ENCODE data around the gene FAM98C.
"Not testable (repeated sequence)": the region's sequence is repeated elsewhere in the genome, so short reads cannot be mapped to it uniquely, and the experiment has no call there.

FAM98C gene

DNA sequence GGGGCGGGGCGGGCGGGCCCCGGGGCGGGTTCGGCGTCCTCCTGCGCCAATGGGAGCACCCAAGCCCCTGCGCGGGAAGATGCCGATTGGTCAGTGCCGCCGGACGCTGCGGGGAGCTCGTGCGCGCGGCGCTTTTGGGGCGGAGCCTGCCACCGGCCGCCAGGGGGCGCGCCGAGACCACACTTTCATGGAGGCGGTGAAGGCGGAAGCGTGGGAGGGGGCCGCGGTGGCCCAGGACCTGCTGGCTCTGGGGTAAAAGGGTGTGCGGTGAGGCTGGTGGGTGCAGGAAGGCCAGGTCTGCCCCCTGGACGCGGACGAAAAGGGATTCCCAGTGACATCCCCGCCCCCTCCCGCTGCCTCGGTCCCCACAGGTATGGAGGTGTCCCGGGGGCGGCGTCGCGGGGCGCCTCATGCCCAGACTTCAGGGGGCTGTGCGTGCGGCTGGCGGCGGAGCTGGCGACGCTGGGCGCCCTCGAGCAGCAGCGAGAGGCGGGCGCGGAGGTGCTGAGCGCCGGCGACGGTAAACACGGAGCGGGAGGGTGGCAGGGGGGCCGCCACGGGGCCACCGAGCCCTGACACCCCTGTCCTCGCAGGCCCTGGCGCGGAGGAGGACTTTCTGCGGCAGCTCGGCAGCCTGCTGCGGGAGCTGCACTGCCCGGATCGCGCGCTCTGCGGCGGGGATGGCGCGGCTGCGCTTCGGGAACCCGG, at the start of gene FAM98C:
FAM98C (plus strand) TSS at position 127 of the 708 bp plus-strand sequence; CDS start at position 188, 61 bp downstream.
- peak; percentile 92 for DNase-seq

DNA sequence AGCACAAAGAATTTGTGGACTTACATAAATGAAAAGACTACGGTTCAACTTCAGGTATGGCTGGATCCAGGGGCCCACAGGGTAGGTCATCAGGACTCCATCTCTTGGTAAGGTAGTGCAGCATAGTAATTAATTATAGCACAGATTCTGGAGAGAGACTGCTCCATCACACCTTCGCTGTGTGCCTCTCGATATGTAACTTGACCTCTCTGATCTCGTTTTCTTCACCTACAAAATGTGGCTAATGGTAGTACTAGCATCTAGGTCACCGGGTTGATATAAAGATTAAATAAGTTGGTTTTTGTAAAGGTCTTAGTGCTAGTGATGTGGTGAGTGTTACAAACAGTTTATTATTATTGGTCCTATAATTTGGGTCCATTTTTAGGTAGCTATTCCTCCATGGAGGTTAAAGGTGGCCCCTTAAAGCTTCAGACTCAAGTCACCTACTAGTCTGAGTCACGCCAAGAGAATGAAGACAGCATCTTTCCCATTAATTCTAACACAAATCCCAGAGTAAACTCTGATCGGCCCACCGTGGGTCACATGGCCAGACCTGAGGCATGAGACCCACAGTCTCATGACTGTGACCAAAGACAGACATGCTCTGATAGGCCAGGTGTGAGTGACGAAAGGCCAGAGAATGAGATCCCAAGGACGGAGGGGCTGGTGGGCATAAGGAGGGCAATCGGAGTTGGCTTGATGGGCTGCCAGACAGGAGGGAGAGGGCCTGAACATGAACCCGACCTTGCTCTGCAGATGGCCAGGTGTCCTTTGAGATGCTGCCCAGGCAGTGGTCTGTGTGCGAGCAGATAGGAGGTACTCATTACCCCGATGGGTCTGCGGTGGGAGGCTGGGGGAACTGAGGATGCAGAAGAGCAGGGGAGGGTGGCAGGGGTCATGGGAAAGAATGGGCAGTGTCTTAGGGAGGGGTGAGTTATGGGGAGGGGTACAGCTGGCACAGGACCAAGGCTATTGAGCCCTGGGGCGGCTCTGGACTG, 46.9 kb upstream of the FAM98C start:
- DNase-seq: no peak

DNA sequence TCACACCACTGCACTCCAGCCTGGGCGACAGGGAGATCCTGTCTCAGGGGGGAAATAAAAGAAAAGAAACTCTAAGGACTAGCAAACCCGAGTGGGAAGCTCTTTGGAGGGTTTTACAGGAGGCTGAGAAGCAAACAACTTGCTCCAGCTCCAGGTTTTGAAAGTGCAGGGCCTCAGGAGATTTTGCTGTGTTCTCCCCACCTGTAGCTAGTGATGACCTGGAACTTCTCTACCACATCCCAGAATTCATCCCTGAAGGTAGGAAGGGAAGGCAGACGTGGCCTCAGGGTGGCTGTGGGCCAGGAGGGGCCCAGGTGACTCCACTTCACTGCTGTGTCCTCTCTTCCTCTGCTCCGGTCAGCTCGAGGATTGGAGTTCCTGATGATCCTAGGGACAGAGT, 44.8 kb upstream of the FAM98C start:
- no peak for DNase-seq

DNA sequence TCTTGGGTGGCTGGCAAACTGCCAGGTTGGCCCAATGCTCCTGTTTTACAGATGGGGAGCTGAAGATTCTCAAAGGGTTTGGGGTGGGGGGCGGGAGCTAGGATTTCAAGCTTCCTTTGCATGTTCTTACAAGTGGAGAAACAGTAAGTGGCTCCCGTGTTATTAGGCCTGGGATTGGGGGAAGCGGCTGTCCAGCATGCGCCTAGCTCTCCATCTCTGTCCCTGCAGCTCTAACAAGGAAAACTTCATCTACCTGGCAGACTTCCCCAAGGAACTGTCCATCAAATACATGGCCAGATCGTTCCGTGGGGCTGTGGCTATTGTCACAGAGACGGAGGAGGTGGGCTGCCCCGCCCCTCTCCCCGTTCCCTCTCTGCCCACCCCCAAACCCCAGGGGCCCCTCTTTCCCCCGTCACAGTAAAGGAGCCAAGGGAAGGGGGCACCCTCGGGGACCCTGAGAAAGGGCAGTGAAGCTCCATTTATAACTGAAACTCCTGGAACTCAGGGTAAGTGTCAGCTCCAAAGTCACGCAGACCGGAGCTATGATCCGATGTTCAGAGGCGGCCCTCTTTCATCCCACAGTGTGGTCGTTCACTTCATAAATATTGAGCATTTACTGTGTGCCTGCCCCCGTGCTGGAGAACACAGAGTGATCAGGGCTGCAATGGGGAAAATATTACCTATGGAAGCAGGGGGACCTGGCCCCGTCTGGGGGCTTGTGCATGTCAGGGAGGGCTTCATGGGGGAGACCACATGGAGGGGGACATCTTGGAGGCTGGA, 43.5 kb upstream of the FAM98C start:
- no peak for DNase-seq

DNA sequence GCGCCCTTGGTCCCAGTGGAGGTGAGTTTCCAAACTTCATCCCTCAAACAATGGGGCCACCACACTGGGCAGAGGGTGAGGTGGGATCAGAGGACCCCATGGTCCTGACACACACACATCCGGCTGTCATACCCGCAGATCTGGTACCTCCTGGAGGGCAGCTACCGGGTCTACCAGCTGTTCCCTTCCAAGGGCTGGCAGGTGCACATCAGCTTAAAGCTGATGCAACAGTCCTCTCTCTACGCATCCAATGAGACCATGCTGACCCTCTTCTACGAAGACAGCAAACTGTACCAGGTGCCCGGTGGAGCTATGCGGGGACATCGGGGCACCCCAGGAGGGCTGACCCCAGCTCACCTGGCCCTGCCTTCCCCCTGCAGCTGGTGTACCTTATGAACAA, 42.5 kb upstream of the FAM98C start:
- no peak for DNase-seq

DNA sequence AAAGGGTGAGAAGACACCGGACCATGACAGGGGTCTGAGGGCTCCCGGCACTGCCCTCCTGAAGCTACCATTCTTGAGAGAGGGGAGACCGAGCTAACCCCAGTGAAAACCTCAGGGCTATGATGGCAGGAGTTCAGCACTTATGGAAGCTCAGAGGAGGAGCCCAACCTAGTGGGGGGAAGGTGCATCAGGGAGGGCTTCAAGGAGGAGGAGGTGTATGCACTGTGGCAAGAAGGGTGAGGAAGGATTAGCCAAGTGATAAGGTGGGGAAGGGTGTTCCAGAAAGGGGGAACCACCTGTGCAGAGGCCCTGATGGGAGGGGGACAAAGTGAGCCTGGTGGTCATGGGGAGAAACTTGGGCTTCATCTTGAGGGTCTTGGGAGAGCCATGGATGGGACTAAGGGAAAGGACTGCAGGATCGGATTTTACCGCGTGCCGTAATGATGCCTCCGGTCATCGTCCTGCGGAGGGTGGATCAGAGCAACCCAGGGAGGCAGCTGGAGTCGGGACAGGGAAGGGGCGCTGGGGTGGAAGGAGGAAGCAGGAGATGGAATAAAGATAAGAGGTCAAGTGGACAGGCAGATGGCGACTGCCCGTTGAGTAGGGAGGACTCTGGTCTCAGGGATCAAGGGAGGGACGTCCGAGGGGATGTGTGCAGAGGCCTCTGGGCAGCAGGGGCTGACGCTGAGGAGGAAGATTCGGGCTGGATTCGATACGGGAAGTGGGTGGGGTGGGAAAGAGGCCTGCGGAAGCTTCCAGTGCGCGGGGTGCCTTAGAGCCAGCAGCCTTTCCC, 41.9 kb upstream of the FAM98C start:
- DNase-seq: peak; percentile 44

DNA sequence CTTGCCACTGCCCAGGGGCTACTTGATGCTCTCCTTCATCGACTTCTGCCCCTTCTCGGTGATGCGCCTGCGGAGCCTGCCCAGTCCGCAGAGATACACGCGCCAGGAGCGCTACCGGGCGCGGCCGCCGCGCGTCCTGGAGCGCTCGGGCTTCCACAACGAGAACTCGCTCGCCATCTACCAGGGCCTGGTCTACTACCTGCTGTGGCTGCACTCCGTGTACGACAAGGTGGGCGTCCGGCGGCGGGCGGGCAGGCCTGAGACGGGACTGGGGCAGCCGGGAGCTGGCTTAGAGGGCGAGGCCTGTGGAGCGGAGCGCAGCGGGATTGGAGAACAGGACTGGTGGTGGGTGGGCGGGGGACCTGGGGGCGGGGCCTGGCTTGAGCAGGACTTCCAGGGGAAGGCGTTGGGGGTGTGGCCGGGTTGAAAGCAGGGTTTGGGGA, 41.2 kb upstream of the FAM98C start:
- DNase-seq: peak; percentile 74

DNA sequence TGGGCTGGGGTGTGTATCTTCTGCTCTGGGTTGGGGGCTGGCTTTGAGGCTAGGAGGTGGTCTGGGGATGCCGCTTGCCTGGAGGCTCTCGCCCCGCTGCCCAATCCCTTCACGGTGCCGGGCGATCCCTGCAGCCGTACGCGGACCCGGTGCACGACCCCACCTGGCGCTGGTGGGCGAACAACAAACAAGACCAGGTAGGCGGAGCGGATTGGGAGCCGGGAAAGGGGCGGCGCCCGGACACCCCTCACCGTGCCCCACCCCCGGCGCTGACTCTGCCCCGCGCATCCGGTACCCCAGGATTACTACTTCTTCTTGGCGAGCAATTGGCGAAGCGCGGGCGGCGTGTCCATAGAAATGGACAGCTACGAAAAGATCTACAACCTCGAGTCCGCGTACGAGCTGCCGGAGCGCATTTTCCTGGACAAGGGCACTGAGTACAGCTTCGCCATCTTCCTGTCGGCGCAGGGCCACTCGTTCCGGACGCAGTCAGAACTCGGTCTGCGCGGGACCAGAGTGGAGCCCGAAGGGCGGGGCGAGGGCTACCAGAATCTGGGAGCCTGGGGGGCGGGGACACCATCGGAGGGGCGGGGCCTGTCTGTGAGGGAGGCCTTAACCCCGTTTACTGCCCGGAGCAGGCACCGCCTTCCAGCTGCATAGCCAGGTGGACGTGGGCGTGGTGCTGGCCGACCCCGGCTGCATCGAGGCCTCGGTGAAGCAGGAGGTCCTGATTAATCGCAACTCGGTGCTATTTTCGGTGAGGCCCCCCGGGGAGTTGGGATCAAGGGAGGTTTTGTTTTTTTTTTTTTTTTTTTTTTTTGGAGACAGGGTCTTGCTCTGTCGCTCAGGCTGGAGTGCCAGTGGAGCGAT, 40.6 kb upstream of the FAM98C start:
- DNase-seq: peak; percentile 83

DNA sequence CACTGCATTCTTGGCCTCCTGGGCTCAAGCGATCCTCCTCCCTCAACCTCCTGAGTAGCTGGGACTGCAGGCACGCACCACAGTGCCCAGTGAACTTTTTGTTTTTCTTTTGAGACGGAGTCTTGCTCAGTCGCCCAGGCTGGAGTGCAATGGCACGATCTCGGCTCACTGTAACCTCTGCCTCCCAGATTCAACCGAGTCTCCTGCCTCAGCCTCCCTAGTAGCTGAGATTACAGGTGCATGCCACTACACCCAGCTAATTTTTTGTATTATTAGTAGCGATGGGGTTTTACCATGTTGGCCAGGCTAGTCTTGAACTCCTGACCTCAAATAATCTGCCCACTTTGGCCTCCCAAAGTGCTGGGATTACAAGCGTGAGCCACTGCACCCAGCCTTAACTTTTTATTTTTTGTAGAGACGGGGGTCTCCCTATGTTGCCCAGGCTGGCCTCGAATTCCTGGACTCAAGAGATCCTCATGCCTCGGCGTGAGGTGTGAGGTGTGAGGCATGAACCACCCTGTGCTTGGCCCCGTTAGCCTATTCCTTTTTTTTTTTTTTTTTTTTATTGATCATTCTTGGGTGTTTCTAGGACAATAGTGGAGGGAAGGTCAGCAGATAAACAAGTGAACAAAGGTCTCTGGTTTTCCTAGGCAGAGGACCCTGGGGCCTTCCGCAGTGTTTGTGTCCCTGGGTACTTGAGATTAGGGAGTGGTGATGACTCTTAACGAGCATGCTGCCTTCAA, 39.8 kb upstream of the FAM98C start:
- not testable (repeated sequence) for DNase-seq

DNA sequence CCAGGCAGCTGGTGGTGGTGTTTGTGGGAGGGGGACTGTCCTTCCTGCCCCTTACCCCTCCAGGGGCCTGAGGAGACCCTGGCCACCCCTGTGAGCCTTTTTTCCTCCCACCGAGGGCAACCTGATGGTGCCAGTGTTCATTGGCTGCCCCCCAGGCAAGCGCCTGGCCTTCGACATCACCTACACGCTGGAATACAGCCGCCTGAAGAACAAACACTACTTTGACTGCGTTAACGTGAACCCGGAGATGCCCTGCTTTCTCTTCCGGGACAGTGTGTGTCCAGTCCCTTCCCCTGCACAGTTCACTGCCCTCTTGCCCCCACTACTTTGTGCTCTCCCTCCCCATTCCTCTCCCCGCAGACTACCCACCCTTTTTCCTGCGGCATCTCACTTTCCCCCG, 35.9 kb upstream of the FAM98C start:
- no peak for DNase-seq

DNA sequence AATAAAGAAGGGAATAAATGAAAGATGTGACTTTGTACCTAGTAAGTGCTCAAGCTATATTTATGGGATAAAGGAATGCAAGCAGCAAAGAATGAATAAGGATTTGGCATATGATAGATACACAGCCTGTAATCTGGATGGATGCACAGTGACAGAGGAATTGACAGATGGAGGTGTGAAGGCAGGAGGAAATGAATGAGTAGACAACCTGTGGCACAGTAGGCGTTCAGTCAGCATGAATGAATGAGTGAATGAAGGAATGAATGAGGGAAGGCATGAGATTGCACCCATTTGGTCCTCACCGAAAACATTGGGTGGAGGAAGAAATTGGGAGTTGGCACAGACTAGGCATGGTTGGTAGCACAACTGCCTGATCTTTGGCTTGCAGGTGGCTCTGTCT, 33.3 kb upstream of the FAM98C start:
- DNase-seq: no peak

DNA sequence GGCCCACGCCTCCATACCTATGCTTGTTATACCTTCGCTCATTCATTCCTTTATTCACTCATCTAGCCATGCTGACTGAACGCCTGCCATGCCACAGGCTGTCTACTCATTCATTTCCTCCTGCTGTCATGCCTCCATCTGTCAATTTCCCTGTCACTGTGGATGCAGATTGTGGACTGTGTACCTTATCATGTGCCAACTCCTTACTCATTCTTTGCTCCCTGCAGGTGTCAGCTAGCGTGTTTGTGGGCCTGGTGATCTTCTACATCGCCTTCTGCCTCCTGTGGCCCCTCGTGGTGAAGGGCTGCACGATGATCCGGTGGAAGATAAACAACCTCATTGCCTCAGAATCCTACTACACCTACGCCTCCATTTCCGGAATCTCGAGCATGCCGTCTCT, 32.6 kb upstream of the FAM98C start:
- DNase-seq: no peak

DNA sequence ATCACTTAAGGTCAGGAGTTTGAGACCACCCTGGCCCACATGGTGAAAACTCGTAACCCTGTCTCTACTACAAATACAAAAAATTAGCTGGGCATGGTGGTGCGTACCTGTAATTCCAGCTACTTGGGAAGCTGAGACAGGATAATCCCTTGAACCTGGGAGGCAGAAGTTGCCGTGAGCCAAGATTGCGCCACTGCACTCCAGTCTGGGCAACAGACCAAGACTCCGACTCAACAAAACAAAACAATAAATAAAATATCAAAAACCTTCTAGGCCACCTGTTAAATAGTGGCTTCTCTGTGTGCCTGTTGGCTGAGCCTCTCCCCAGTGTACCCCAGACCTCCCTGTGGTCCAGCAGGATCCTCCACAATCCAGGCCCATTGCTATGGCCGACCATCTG, 31.8 kb upstream of the FAM98C start:
- no peak for DNase-seq

DNA sequence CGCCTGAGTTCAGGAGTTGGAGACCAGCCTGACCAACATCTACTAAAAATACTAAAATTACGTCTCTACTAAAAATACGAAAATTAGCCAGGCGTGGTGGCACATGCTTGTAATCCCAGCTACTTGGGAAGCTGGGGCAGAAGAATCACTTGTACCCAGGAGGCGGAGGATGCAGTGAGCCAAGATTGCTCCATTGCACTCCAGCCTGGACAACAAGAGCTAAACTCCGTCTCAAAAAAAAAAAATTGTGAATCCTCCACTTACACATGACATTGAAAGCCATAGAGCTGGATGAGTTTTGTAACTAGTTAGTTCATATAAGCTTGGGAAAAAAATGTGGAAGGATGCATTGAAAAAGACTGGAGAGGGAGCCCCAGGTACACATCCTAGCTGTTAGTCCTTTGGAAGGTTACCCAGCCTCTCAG, 29.0 kb upstream of the FAM98C start:
- no peak for DNase-seq

DNA sequence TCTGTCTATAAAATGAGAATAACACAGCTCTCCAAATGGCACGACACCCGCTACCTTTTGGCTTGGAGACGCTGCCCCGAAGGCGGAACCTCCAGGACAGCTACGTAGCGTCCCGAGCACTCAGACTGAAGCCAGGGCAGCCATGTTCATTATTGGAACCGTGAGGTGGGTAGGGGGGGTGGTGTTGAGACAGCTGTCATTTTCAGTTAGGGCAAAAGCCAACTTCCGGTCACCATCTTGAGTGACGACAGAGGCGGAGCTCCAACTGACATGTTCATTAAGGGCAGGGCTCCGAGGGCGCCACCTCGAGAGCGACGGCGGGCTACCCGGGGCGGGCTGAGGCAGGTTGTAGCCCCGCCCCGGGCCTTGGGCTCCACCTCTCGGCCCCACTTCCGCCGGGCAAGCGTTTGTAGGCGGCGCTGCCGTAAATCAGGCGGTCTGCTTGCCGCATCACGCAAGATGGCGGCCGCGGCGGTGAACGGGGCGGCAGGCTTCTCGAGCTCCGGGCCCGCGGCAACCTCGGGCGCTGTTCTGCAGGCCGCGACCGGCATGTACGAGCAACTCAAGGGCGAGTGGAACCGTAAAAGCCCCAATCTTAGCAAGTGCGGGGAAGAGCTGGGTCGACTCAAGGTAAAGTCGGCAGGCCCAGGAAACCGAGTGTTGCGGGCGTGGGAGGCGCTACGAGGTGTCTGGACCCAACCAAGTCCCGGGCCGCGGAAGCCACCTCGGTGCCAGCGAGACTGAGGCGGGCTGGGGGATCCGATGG, 28.4 kb upstream of the FAM98C start, which contains the start of gene PSMD8:
PSMD8 (plus strand) TSS at position 240 of the 766 bp plus-strand sequence; CDS start at position 271, 31 bp downstream.
- DNase-seq: peak; percentile 98

DNA sequence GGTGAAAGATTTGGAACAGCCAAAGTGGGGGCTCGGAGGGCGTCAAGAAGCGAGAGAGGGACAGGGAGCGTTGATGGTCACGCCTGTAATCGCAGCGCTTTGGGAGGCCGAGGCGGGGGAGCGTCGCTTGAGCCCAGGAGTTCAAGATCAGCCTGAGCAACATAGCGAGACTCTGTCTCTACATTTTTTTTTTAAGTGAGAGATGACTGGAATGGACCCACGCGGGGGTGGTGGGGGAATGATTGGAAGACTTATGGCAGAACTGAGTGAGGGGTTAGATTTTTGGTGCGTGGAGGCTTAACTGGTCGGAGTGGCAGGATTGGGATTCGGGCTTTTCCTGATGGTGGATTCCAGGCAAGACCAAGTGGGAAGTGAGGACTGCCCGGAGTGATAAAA, 27.8 kb upstream of the FAM98C start:
- no peak for DNase-seq

DNA sequence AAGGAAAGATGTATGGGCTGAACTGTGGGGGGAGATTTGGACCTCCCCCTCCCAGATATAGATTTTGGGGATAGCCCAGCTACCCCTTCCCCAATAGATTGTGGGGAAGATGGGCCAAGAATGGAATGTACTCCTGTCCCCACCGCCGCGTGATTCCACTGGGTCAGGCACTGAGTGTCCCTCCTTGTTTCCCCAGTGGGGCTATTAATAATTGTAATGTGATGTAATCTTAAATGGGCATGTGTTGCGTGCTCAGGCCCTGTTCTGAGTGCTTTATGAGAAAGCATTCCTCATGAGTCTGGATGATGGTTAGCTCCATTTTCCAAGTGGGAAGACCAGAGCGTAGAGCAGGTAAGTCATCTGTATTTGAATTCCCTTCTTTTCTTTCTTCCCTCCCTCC, 27.1 kb upstream of the FAM98C start:
- DNase-seq: no peak

DNA sequence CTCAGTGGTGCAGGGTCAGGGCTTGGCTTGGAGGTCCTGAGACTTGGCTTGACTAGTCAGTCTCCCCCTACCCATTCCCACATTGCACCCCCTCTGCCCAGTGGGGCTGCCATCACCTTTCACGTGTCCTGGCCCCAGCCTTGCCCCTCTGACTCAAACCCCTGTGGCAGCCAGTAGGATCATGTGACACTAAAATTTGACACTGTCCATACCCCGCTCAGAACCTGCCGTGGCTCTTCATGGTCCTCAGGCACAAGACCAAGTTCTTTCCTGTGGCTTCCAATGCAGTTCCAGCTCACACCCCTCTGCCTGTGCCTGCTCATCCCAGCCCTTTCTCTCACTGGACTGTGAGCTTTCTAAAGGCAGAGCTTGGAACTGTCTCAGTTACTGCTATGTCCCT, 26.3 kb upstream of the FAM98C start:
- no peak for DNase-seq

DNA sequence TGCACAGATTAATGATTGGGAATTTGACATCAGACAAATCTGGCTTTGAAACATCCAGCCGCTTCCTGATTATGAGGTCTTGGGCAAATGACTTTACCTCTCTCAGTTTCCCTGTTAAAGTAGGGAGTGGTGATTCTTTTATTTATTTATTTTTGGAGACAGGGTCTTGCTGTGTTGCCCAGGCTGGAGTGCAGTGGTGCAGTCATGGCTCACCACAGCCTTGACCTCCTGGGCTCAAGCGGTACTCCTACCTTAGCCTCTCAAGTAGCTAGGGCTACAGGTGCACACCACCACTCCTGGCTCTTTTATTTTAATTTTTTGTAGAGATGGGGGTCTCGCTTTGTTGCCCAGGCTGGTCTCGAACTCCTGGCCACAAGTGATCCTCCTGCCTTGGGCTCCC, 25.8 kb upstream of the FAM98C start:
- DNase-seq: no peak

DNA sequence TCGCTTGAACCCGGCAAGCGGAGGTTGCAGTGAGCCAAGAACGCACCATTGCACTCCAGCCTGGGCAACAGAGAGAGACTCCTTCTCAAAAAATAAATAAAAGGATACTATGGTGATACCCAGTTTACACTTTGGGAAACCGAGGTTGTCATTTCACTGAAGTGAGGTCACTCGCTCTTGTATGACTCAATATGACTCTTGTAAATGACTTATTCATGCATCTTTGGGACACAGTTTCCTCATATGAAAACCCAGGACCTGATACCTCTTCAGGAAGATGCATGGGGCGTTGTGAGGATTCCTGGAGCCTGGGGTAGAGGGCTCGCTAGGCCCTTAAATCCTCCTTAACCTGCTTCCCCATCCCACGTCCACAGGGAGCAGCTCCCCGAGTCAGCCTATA, 24.0 kb upstream of the FAM98C start:
- no peak for DNase-seq

All from DMS79 treated with DMSO at 0.1 percent for 48 hours (cell line).